Gastrocnemius medialis (tissue), 4 donors: ENCODE measurements around the gene FARP1.

Experiments
- CTCF ChIP-seq, 5 experiments: fragments of 450-650 bp in 3 of 5; fragments of 200-600 bp in 2 of 5; sonication (generic) in 2 of 5; IDR thresholded peaks in 4 of 5; conservative IDR thresholded peaks in 1 of 5; 1 replicate in 4 of 5; 2 replicates in 1 of 5; pipeline ENCODE4 v1.5.1; 2016 to 2019; ENCODE audit warnings: antibody characterized with exemption in 5 of 5, mild to moderate bottlenecking in 3 of 5, moderate library complexity in 3 of 5
- POLR2A ChIP-seq, 2 donors: fragments of 450-650 bp; IDR thresholded peaks; one replicate each; pipeline ENCODE4 v1.6.1; 2017; ENCODE audit warnings: antibody characterized with exemption in 2 of 2, mild to moderate bottlenecking in 2 of 2, moderate library complexity in 2 of 2

DNA sequence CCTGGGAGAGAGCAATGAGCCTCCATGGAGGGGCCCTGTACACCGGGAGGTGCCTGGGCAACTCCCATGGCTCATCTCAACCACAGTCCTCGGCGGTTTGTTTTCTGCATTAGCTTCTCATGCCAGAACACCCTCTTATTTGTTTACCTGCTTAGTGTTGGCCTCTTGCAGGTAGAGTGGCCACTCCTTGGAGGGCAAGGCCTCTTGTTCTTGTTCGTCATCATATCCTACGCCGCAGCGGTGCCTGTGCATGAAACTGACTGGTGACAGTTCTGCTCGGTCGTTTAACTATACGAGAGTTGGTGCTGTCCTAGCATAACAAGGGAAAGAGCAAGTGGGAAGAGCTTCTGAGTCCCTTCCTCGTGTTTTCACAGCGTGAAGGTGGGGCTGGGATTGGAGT, 74.7 kb downstream of the FARP1 start:
- TF ChIP-seq CTCF (IDR thresholded peaks at IDR 0.05 in 4 of 5, conservative IDR thresholded peaks at IDR 0.05 in 1 of 5) = no peak
- no peak for TF ChIP-seq POLR2A (IDR thresholded peaks at IDR 0.05)
